DND-41 (cell line): Measurements from ENCODE around the gene FEZF1.

Source experiments
- ATAC-seq: fragments of 200-7000 bp; cut with Tn5 transposase; 3 replicates; pipeline ENCODE4 v1.9.1; 2021; ENCODE audit warnings: low read depth; ENCODE audit not compliant: insufficient read depth
- DNase-seq: peaks from one replicate; pipeline ENCODE4 v3.0.0-alpha.2; 2020
- H2AFZ ChIP-seq: 2 replicates; pipeline ENCODE4 v1.6.0; 2012; ENCODE audit warnings: low read depth, low read length
- H3K27ac ChIP-seq: 2 replicates; pipeline ENCODE4 v1.5.1; 2012; ENCODE audit warnings: low read length, inconsistent platforms
- H3K27me3 ChIP-seq: fragments of 200-600 bp; sonication (generic); 2 replicates; pipeline ENCODE4 v1.6.0; 2012; ENCODE audit warnings: low read length, mild to moderate bottlenecking, inconsistent platforms; ENCODE audit not compliant: insufficient read depth, poor library complexity
- H3K36me3 ChIP-seq: 2 replicates; pipeline ENCODE4 v1.5.1; 2012; ENCODE audit warnings: low read length, inconsistent platforms; ENCODE audit not compliant: insufficient read depth
- H3K4me1 ChIP-seq: 2 replicates; pipeline ENCODE4 v1.5.1; 2012; ENCODE audit warnings: mild to moderate bottlenecking, low read length; ENCODE audit not compliant: insufficient read depth
- H3K4me2 ChIP-seq: 2 replicates; pipeline ENCODE4 v1.6.0; 2012; ENCODE audit warnings: mild to moderate bottlenecking, moderate library complexity, low read length, inconsistent platforms; ENCODE audit not compliant: insufficient read depth
- H3K4me3 ChIP-seq, 2 experiments: fragments of 200-600 bp in 1 of 2; shearing (Covaris generic) in 1 of 2; 2 replicates each; pipeline ENCODE4 v1.5.1; 2012 to 2016; ENCODE audit warnings: inconsistent platforms in 2 of 2, low read length in 2 of 2, mild to moderate bottlenecking in 2 of 2, low read depth in 1 of 2, moderate library complexity in 1 of 2
- H3K79me2 ChIP-seq: 2 replicates; pipeline ENCODE4 v1.6.0; 2012; ENCODE audit warnings: low read length, inconsistent platforms; ENCODE audit not compliant: insufficient read depth
- H3K9ac ChIP-seq: 2 replicates; pipeline ENCODE4 v1.6.0; 2012; ENCODE audit warnings: low read depth, mild to moderate bottlenecking, inconsistent platforms, low read length, moderate library complexity
- H3K9me3 ChIP-seq: 2 replicates; pipeline ENCODE4 v1.5.1; 2012; ENCODE audit warnings: low read length, moderate library complexity, mild to moderate bottlenecking, inconsistent platforms; ENCODE audit not compliant: insufficient read depth, severe bottlenecking
- H4K20me1 ChIP-seq: 2 replicates; pipeline ENCODE4 v1.6.0; 2012; ENCODE audit warnings: low read length; ENCODE audit not compliant: insufficient read depth
- CTCF ChIP-seq: IDR thresholded peaks from 2 replicates; pipeline ENCODE4 v1.5.1; 2012; ENCODE audit warnings: borderline replicate concordance, low read length, moderate library complexity, mild to moderate bottlenecking; ENCODE audit not compliant: poor library complexity, severe bottlenecking; ENCODE audit errors: extremely low read depth
- EZH2 ChIP-seq: IDR thresholded peaks from 3 replicates; pipeline ENCODE4 v1.6.1; 2012; ENCODE audit warnings: borderline replicate concordance, low read depth, mild to moderate bottlenecking, moderate library complexity, low read length, inconsistent platforms; ENCODE audit not compliant: severe bottlenecking

FEZF1 gene

GRCh38 chr7:122268101-122268500, 36.4 kb downstream of the FEZF1 start:
- Histone ChIP-seq H3K9ac (no peak overlapping the region), H3K36me3 (no peaks in the 10 kb centered on the region), H3K9me3 (no peaks in the 10 kb centered on the region), H3K4me2 (no peak overlapping the region), H3K4me1 (no peaks in the 10 kb centered on the region), H2AFZ (no peak overlapping the region), H3K79me2 (no peaks in the 10 kb centered on the region), H3K27me3 (no peaks in the 10 kb centered on the region), H4K20me1 (no peaks in the 10 kb centered on the region), H3K27ac (no peak overlapping the region), H3K4me3 (no peak overlapping the region)
- TF ChIP-seq EZH2 (no peak), CTCF (no peak)
- ATAC-seq (no peak), DNase-seq (no peak)

DNA sequence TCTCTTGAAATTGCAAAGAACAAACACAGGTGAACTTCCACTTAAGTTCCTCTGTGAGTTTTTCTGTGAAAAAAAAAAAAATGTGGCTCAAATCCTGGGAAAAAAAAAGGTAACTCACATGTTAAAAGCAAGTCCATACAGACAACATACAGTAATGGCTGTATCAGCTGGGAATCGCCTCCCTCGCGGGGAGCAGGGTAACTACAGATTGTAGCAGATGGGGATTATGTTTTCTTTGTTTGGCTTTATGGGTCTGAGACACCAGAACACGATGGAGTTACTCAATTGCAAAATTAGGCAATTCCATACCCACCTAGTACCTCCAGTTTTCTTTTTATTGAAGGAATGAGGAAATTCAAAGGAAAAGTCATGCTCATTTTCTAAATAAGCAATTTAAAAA, 42.3 kb downstream of the FEZF1 start:
- Histone ChIP-seq H4K20me1 (no peaks in the 10 kb centered on the region), H2AFZ (no peak overlapping the region), H3K27me3 (no peaks in the 10 kb centered on the region), H3K4me2 (no peak overlapping the region), H3K9ac (no peak overlapping the region), H3K79me2 (no peaks in the 10 kb centered on the region), H3K4me3 (no peak overlapping the region), H3K9me3 (no peaks in the 10 kb centered on the region), H3K4me1 (no peaks in the 10 kb centered on the region), H3K36me3 (no peaks in the 10 kb centered on the region), H3K27ac (no peak overlapping the region)
- ATAC-seq: no peak
- DNase-seq: no peak
- TF ChIP-seq EZH2 (no peak), CTCF (no peak)

DNA sequence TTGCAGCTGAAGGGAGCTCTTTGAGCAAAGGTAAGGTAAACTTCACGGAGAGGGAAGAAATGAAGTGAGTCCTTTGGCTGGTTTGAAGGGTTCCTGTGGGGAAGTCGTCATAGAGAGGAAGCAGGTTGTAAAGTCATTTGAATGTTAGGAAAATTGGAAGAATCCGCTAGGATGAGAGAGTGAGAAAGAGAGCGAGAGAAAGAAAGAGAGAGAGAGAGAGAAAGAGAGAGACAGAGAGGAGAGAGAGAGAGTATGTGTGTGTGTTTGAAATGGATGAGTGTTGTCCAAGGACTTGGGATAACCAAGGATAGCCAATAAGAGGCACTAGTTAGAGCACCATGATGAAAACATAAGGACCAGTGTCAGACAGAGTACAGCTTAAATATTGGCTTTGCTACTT, 43.1 kb downstream of the FEZF1 start:
- DNase-seq: no peak
- Histone ChIP-seq H4K20me1 (no peaks in the 10 kb centered on the region), H3K9me3 (no peaks in the 10 kb centered on the region), H3K79me2 (no peaks in the 10 kb centered on the region), H3K27me3 (no peaks in the 10 kb centered on the region), H2AFZ (no peak overlapping the region), H3K36me3 (no peaks in the 10 kb centered on the region), H3K9ac (no peak overlapping the region), H3K27ac (no peak overlapping the region), H3K4me3 (no peak overlapping the region), H3K4me2 (no peak overlapping the region), H3K4me1 (no peaks in the 10 kb centered on the region)
- no peak for TF ChIP-seq CTCF
- no peak for ATAC-seq

DNA sequence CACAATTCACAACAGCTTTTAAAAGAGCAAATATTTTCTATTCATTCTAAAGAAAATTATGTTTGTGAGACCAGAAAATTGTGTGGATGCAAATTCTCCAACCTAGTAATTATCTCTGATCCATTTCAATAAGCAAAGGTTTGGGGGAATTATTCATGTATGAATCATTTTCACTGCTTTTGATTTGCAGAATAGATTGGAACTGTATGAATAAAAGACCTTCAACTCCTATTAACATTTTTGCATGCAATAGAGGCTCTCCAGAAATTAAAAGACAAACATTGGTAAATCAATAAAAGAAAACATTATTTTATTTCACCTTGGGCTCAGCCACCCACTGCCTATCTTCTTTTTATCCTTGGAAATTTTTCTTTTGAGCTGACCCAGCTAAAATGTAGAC, 43.5 kb downstream of the FEZF1 start:
- Histone ChIP-seq H3K79me2 (no peaks in the 10 kb centered on the region), H4K20me1 (no peaks in the 10 kb centered on the region), H3K9me3 (no peaks in the 10 kb centered on the region), H2AFZ (no peak overlapping the region), H3K27me3 (no peaks in the 10 kb centered on the region), H3K4me2 (no peak overlapping the region), H3K4me3 (no peak overlapping the region), H3K36me3 (no peaks in the 10 kb centered on the region), H3K4me1 (no peaks in the 10 kb centered on the region), H3K9ac (no peak overlapping the region), H3K27ac (no peak overlapping the region)
- no peak for ATAC-seq
- DNase-seq: no peak
- TF ChIP-seq EZH2: no peak
- TF ChIP-seq CTCF: no peak
